K562 (cell line): Measurements from ENCODE around the gene SAXO2. TPM values are rescaled to one million over a fixed set of nuclear protein-coding genes. Genes with fewer than 3 reads are reported as not detected.
"Not testable (repeated sequence)": the region's sequence is repeated elsewhere in the genome, so short reads cannot be mapped to it uniquely, and the experiment has no call there.

Experiments
- C11orf30 ChIP-seq: fragments of 450-650 bp; IDR thresholded peaks from 2 replicates; pipeline ENCODE4 v1.6.1; 2016; ENCODE audit warnings: low read depth, mild to moderate bottlenecking
- CBFA2T2 ChIP-seq: fragments of 450-650 bp; conservative IDR thresholded peaks from 2 replicates; pipeline ENCODE4 v1.6.1; 2017; ENCODE audit warnings: mild to moderate bottlenecking
- CBX3 ChIP-seq, 2 experiments: IDR thresholded peaks; 1 replicate in 1 of 2; 2 replicates in 1 of 2; pipeline ENCODE4 v1.6.1; 2012; ENCODE audit warnings: inconsistent platforms in 2 of 2, low read length in 2 of 2, borderline replicate concordance in 1 of 2, control low read depth in 1 of 2
- DPF2 ChIP-seq: fragments of 450-650 bp; IDR thresholded peaks from 2 replicates; pipeline ENCODE4 v1.6.1; 2016
- ETV5 ChIP-seq: sonication (generic); formaldehyde crosslinking; IDR thresholded peaks from 2 replicates; pipeline ENCODE4 v1.4.0; 2020; ENCODE audit warnings: low read depth, mild to moderate bottlenecking, missing genetic modification reagents
- HDAC2 ChIP-seq: fragments of 450-650 bp; IDR thresholded peaks from 2 replicates; pipeline ENCODE4 v1.6.1; 2016; ENCODE audit warnings: mild to moderate bottlenecking
- JUND ChIP-seq, 2 experiments: IDR thresholded peaks; 2 replicates in 1 of 2; 3 replicates in 1 of 2; pipeline ENCODE4 v1.6.1; 2011; ENCODE audit warnings: borderline replicate concordance in 2 of 2, low read depth in 2 of 2, low read length in 2 of 2, improper control_type of control experiment in 1 of 2, missing biosample characterization in 1 of 2, missing genetic modification characterization in 1 of 2, missing genetic modification reagents in 1 of 2
- NR2C1 ChIP-seq, 2 experiments: fragments of 450-650 bp; IDR thresholded peaks; 2 replicates each; pipeline ENCODE4 v1.6.1; 2017; ENCODE audit warnings: mild to moderate bottlenecking in 2 of 2, antibody characterized with exemption in 1 of 2, inconsistent platforms in 1 of 2, missing compliant biosample characterization in 1 of 2, missing genetic modification characterization in 1 of 2
- RAD51 ChIP-seq: fragments of 450-650 bp; IDR thresholded peaks from 2 replicates; pipeline ENCODE4 v1.7.1; 2016; ENCODE audit warnings: low read depth, mild to moderate bottlenecking, borderline replicate concordance
- TOE1 ChIP-seq, 2 experiments: fragments of 450-650 bp in 1 of 2; sonication (generic) in 1 of 2; formaldehyde crosslinking in 1 of 2; IDR thresholded peaks; 2 replicates each; pipeline versions ENCODE4 v1.7.1 to v1.8.0; 2016 to 2022; ENCODE audit warnings: borderline replicate concordance in 2 of 2, mild to moderate bottlenecking in 2 of 2, antibody characterized with exemption in 1 of 2, inconsistent platforms in 1 of 2, low read depth in 1 of 2, missing genetic modification reagents in 1 of 2, moderate library complexity in 1 of 2
- TRIM24 ChIP-seq, 2 experiments: fragments of 450-650 bp; IDR thresholded peaks; 2 replicates each; pipeline ENCODE4 v1.6.1; 2016
- USF2 ChIP-seq: sonication (generic); formaldehyde crosslinking; IDR thresholded peaks from 2 replicates; pipeline ENCODE4 v1.5.0; 2020; ENCODE audit warnings: missing genetic modification reagents
- ZBTB11 ChIP-seq, 3 experiments: fragments of 200-800 bp in 1 of 3; fragments of 250-450 bp in 1 of 3; fragments of 450-650 bp in 1 of 3; sonication (Bioruptor Pico) in 1 of 3; sonication (Bioruptor generic) in 1 of 3; formaldehyde crosslinking in 1 of 3; IDR thresholded peaks; 2 replicates each; pipeline versions ENCODE4 v1.6.1 to v1.8.0; 2016 to 2022; ENCODE audit warnings: mild to moderate bottlenecking in 2 of 3, missing genetic modification characterization in 2 of 3, missing compliant biosample characterization in 1 of 3, moderate library complexity in 1 of 3
- polyA plus RNA-seq, 8 experiments: library from polyadenylated mRNA; depleted of rRNA in 4 of 8; stranded (reverse) in 5 of 8; unstranded in 3 of 8; fragments of >200 nt; fragmentation: Nextera tagmentation in 2 of 8; fragmentation: Illumina TruSeq in 1 of 8; extraction: Ambion mirVana in 2 of 8; extraction: Trizol in 1 of 8; gene quantifications; 2 replicates each; pipeline versions ENCODE4 v1.2.1 to v1.2.3, GENCODE V29; 2011 to 2014; ENCODE audit warnings: inconsistent platforms in 1 of 8, missing spikeins in 1 of 8
- total RNA-seq, 7 experiments: library from RNA; depleted of rRNA in 6 of 7; stranded (reverse); fragments of >200 nt in 6 of 7; fragmentation: Illumina TruSeq in 2 of 7; extraction: Trizol in 2 of 7; gene quantifications; 2 replicates each; pipeline versions ENCODE4 v1.2.1 to v1.2.3, GENCODE V29; 2011 to 2021; ENCODE audit warnings: low replicate concordance in 1 of 7
- TF ChIP-seq, protein P1 (sequence below): fragments of 450-650 bp; formaldehyde crosslinking; IDR thresholded peaks from 2 replicates; pipeline ENCODE4 v1.4.0; 2020; ENCODE audit warnings: mild to moderate bottlenecking, mixed read lengths
- TF ChIP-seq, protein P2 (sequence below): sonication (generic); formaldehyde crosslinking; IDR thresholded peaks from 2 replicates; pipeline ENCODE4 v1.9.0; 2022; ENCODE audit warnings: mild to moderate bottlenecking, missing genetic modification reagents
- TF ChIP-seq, protein P3 (sequence below), 2 experiments: fragments of 250-450 bp in 1 of 2; fragments of 450-650 bp in 1 of 2; sonication (Bioruptor Pico) in 1 of 2; IDR thresholded peaks; 2 replicates each; pipeline versions ENCODE4 v1.6.1 to v1.8.0; 2016 to 2021; ENCODE audit warnings: mild to moderate bottlenecking in 2 of 2, moderate library complexity in 2 of 2, missing compliant biosample characterization in 1 of 2, missing genetic modification characterization in 1 of 2

SAXO2 gene
- total and polyA plus RNA-seq, 9 of the 15 experiments (the other 6 are each of a cell fraction or from before 2014, with no cell fraction given) = 3.1 to 14.2 (median 8.2) TPM

- TF ChIP-seq TOE1 (IDR thresholded peaks at IDR 0.05; ENCODE audit: borderline replicate concordance) (peak; percentile 89; the same call in 1 of the 2 replicates), ZBTB11 (CRISPR knock-in tag; IDR thresholded peaks at IDR 0.05) (peak; percentile 79 to 94 (median 89); a peak in 5 of 6 replicates), JUND (IDR thresholded peaks at IDR 0.05; ENCODE audit: borderline replicate concordance, low read depth, low read length) (peak; percentile 60), C11orf30 (0 out of 2 replicates have a peak, but pooled peaks have one; percentile 4), HDAC2 (0 out of 2 replicates have a peak, but pooled peaks have one; percentile 23), USF2 (peak; percentile 62; the same call in 1 of the 2 replicates), TRIM24 (IDR thresholded peaks at IDR 0.05) (peak in 1 of 2 experiments; percentile 27; a peak in 1 of 4 replicates), CBX3 (IDR thresholded peaks at IDR 0.05; ENCODE audit: borderline replicate concordance in 1 of 2, low read length in 2 of 2) (peak in 1 of 2 experiments; percentile 22; a peak in 1 of 3 replicates), RAD51 (peak; percentile 88), NR2C1 (tag; IDR thresholded peaks at IDR 0.05) (peak; percentile 81), ETV5 (CRISPR knock-in tag) (0 out of 2 replicates have a peak, but pooled peaks have one; percentile 3), CBFA2T2 (peak; percentile 31), DPF2 (0 out of 2 replicates have a peak, but pooled peaks have one; percentile 33)
- not testable (repeated sequence) for TF ChIP-seq TOE1 (CRISPR knock-in tag; IDR thresholded peaks at IDR 0.05; ENCODE audit: borderline replicate concordance, low read depth); JUND (tag; IDR thresholded peaks at IDR 0.05; ENCODE audit: borderline replicate concordance, low read depth, low read length); NR2C1 (IDR thresholded peaks at IDR 0.05)
- TF ChIP-seq, protein P1, sequence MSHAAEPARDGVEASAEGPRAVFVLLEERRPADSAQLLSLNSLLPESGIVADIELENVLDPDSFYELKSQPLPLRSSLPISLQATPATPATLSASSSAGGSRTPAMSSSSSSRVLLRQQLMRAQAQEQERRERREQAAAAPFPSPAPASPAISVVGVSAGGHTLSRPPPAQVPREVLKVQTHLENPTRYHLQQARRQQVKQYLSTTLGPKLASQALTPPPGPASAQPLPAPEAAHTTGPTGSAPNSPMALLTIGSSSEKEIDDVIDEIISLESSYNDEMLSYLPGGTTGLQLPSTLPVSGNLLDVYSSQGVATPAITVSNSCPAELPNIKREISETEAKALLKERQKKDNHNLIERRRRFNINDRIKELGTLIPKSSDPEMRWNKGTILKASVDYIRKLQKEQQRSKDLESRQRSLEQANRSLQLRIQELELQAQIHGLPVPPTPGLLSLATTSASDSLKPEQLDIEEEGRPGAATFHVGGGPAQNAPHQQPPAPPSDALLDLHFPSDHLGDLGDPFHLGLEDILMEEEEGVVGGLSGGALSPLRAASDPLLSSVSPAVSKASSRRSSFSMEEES (CRISPR knock-in tag) = peak; percentile 95
- TF ChIP-seq, protein P2, sequence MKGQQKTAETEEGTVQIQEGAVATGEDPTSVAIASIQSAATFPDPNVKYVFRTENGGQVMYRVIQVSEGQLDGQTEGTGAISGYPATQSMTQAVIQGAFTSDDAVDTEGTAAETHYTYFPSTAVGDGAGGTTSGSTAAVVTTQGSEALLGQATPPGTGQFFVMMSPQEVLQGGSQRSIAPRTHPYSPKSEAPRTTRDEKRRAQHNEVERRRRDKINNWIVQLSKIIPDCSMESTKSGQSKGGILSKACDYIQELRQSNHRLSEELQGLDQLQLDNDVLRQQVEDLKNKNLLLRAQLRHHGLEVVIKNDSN = peak; percentile 76
- TF ChIP-seq, protein P3, sequence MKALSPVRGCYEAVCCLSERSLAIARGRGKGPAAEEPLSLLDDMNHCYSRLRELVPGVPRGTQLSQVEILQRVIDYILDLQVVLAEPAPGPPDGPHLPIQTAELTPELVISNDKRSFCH (CRISPR knock-in tag; IDR thresholded peaks at IDR 0.05) = not testable (repeated sequence)
- TF ChIP-seq, protein P3 (tag; IDR thresholded peaks at IDR 0.05) = 0 out of 2 replicates have a peak, but pooled peaks have one; percentile 51
These were observed 824 bp upstream of the SAXO2 start (continued) for GRCh38 chr15:82261566-82262421.
